H1 (cell line): Measurements from ENCODE around the gene CSTF3. TPM values are rescaled to one million over a fixed set of nuclear protein-coding genes. Genes with fewer than 3 reads are reported as not detected.

Source experiments
- CTCF ChIA-PET: fragments of 300-600 bp; sonication (Branson Sonifier 250); formaldehyde crosslinking; loops from one replicate; lab custom pipeline; 2021; ENCODE audit not compliant: partially characterized antibody; lab: Charles Lee
- POLR2A ChIA-PET: fragments of 300-600 bp; sonication (Branson Sonifier 250); formaldehyde crosslinking; loops from one replicate; lab custom pipeline; 2021; ENCODE audit warnings: inconsistent platforms; ENCODE audit not compliant: partially characterized antibody; lab: Charles Lee
- DNase-seq, 2 experiments: peaks; one replicate each; pipeline versions ENCODE4 v3.0.0 to v3.0.0-alpha.2; 2010 to 2022; ENCODE audit warnings: low spot score in 2 of 2, low read depth in 1 of 2, mixed read lengths in 1 of 2
- FAIRE-seq: peaks from 2 replicates; lab custom pipeline; 2011; peaks lifted over from hg19 to GRCh38; lab: Jason Lieb, UNC
- H2AFZ ChIP-seq: 2 replicates; pipeline ENCODE4 v1.8.1; 2012; ENCODE audit warnings: low read length, inconsistent platforms
- H2AK5ac ChIP-seq: 2 replicates; pipeline ENCODE4 v1.6.1; 2013; ENCODE audit warnings: low read depth, low read length
- H2BK120ac ChIP-seq: replicated peaks from 2 replicates; pipeline ENCODE3; 2013; ENCODE audit warnings: low read depth, low read length, inconsistent platforms
- H2BK12ac ChIP-seq: 2 replicates; pipeline ENCODE4 v1.6.1; 2013; ENCODE audit warnings: low read depth, low read length
- H2BK15ac ChIP-seq: 2 replicates; pipeline ENCODE4 v1.6.1; 2013; ENCODE audit warnings: low read length
- H2BK20ac ChIP-seq: 2 replicates; pipeline ENCODE4 v1.6.1; 2013; ENCODE audit warnings: low read length
- H2BK5ac ChIP-seq: 2 replicates; pipeline ENCODE4 v1.6.1; 2013; ENCODE audit warnings: low read depth, low read length
- H3K14ac ChIP-seq: 2 replicates; pipeline ENCODE4 v1.6.1; 2013; ENCODE audit warnings: inconsistent platforms; ENCODE audit not compliant: insufficient read length
- H3K18ac ChIP-seq: 2 replicates; pipeline ENCODE4 v1.6.1; 2013; ENCODE audit warnings: low read length; ENCODE audit errors: extremely low read depth
- H3K23ac ChIP-seq: 2 replicates; pipeline ENCODE4 v1.6.1; 2013; ENCODE audit warnings: inconsistent platforms; ENCODE audit not compliant: insufficient read length
- H3K23me2 ChIP-seq: 2 replicates; pipeline ENCODE4 v1.6.1; 2013; ENCODE audit warnings: low read depth, low read length
- H3K27ac ChIP-seq: 2 replicates; pipeline ENCODE4 v1.6.1; 2011; ENCODE audit warnings: low read depth, low read length, inconsistent platforms
- H3K27me3 ChIP-seq, 4 experiments: replicated peaks in 1 of 4; 1 replicate in 1 of 4; 2 replicates in 3 of 4; pipeline versions ENCODE4 v1.6.1 to v1.8.1; 2011 to 2013; ENCODE audit warnings: low read length in 3 of 4, mild to moderate bottlenecking in 3 of 4, inconsistent platforms in 2 of 4, mixed read lengths in 2 of 4, moderate library complexity in 1 of 4; ENCODE audit not compliant: control insufficient read depth in 3 of 4, insufficient read depth in 3 of 4; ENCODE audit errors: extremely low read depth in 1 of 4
- H3K36me3 ChIP-seq, 4 experiments: 2 replicates each; pipeline versions ENCODE4 v1.6.1 to v1.8.1; 2011 to 2013; ENCODE audit warnings: mild to moderate bottlenecking in 4 of 4, low read length in 3 of 4, moderate library complexity in 2 of 4, control low read depth in 1 of 4, inconsistent platforms in 1 of 4; ENCODE audit not compliant: insufficient read depth in 4 of 4, control insufficient read depth in 2 of 4
- H3K4ac ChIP-seq: replicated peaks from 2 replicates; pipeline ENCODE3; 2013; ENCODE audit warnings: low read length, low read depth, mixed read lengths, inconsistent platforms; ENCODE audit not compliant: insufficient read length
- H3K4me1 ChIP-seq, 4 experiments: replicated peaks in 1 of 4; 1 replicate in 1 of 4; 2 replicates in 3 of 4; pipeline versions ENCODE4 v1.6.1 to v1.8.1; 2011 to 2013; ENCODE audit warnings: low read length in 3 of 4, inconsistent platforms in 2 of 4, mixed read lengths in 1 of 4; ENCODE audit not compliant: insufficient read depth in 4 of 4, control insufficient read depth in 3 of 4
- H3K4me2 ChIP-seq, 2 experiments: 2 replicates each; pipeline versions ENCODE4 v1.6.1 to v1.8.1; 2011 to 2013; ENCODE audit warnings: low read depth in 2 of 2, low read length in 2 of 2, control low read depth in 1 of 2, inconsistent platforms in 1 of 2, mild to moderate bottlenecking in 1 of 2; ENCODE audit not compliant: insufficient read depth in 1 of 2
- H3K4me3 ChIP-seq, 4 experiments: fragments of 200-600, 300-600 bp in 1 of 4; sonication (generic), shearing (Covaris generic), sonication (Bioruptor Twin) in 1 of 4; 2 replicates each; pipeline versions ENCODE4 v1.5.1 to v1.8.1; 2011 to 2016; ENCODE audit warnings: low read length in 4 of 4, low read depth in 3 of 4, control low read depth in 2 of 4, inconsistent platforms in 2 of 4, mild to moderate bottlenecking in 2 of 4, mixed read lengths in 1 of 4, moderate library complexity in 1 of 4; ENCODE audit not compliant: insufficient read depth in 2 of 4; ENCODE audit errors: extremely low read depth in 1 of 4
- H3K56ac ChIP-seq: replicated peaks from 2 replicates; pipeline ENCODE3; 2013; ENCODE audit warnings: low read depth, mild to moderate bottlenecking, mixed read lengths, low read length, inconsistent platforms; ENCODE audit not compliant: insufficient read length
- H3K79me1 ChIP-seq: 2 replicates; pipeline ENCODE4 v1.6.1; 2013; ENCODE audit warnings: low read depth, low read length, control low read depth
- H3K79me2 ChIP-seq, 2 experiments: 2 replicates each; pipeline versions ENCODE4 v1.6.1 to v1.8.1; 2012 to 2013; ENCODE audit warnings: low read length in 2 of 2, mild to moderate bottlenecking in 2 of 2, inconsistent platforms in 1 of 2; ENCODE audit not compliant: insufficient read depth in 2 of 2, control insufficient read depth in 1 of 2
- H3K9ac ChIP-seq, 4 experiments: replicated peaks in 1 of 4; 1 replicate in 1 of 4; 2 replicates in 3 of 4; pipeline versions ENCODE4 v1.6.1 to v1.8.1; 2011 to 2013; ENCODE audit warnings: low read depth in 3 of 4, low read length in 3 of 4, control low read depth in 2 of 4, mild to moderate bottlenecking in 2 of 4, moderate library complexity in 2 of 4, inconsistent platforms in 1 of 4; ENCODE audit errors: extremely low read depth in 1 of 4
- H3K9me3 ChIP-seq, 2 experiments: 2 replicates each; pipeline versions ENCODE4 v1.6.1 to v1.8.1; 2012 to 2013; ENCODE audit warnings: mild to moderate bottlenecking in 2 of 2, moderate library complexity in 2 of 2, control low read depth in 1 of 2, inconsistent platforms in 1 of 2, low read depth in 1 of 2, low read length in 1 of 2, mixed read lengths in 1 of 2; ENCODE audit not compliant: insufficient read depth in 2 of 2
- H4K20me1 ChIP-seq, 2 experiments: replicated peaks in 1 of 2; 2 replicates each; pipeline versions ENCODE3 to v1.8.1; 2011 to 2013; ENCODE audit warnings: inconsistent platforms in 2 of 2, low read length in 2 of 2, mild to moderate bottlenecking in 1 of 2; ENCODE audit not compliant: insufficient read depth in 2 of 2, control insufficient read depth in 1 of 2
- H4K5ac ChIP-seq: 2 replicates; pipeline ENCODE4 v1.6.1; 2013; ENCODE audit warnings: low read length, low read depth, mixed read lengths, inconsistent platforms; ENCODE audit not compliant: insufficient read length
- H4K8ac ChIP-seq: 2 replicates; pipeline ENCODE4 v1.8.0; 2013; ENCODE audit warnings: mild to moderate bottlenecking, moderate library complexity, low read length, inconsistent platforms; ENCODE audit not compliant: insufficient read depth; ENCODE audit errors: extremely low read depth
- H4K91ac ChIP-seq: replicated peaks from 2 replicates; pipeline ENCODE3; 2013; ENCODE audit warnings: low read length, mixed read lengths, inconsistent platforms; ENCODE audit not compliant: insufficient read length
- GTF2F1 ChIP-seq: IDR thresholded peaks from 2 replicates; pipeline ENCODE4 v1.6.1; 2012; ENCODE audit warnings: low read depth, low read length, improper control_type of control experiment, borderline replicate concordance
- KDM5A ChIP-seq: fragments of 200-600 bp; IDR thresholded peaks from 2 replicates; pipeline ENCODE4 v1.7.1; 2012; ENCODE audit warnings: mild to moderate bottlenecking, low read length, inconsistent platforms, mixed read lengths
- TEAD4 ChIP-seq: IDR thresholded peaks from 2 replicates; pipeline ENCODE4 v1.6.1; 2012; ENCODE audit warnings: low read depth, low read length, inconsistent platforms, mixed read lengths
- WGBS, 2 experiments: shearing (Covaris generic) in 1 of 2; methylation state at CpG; one replicate each; pipeline versions ENCODE4 v1.1.6 to v1.1.7; 2013 to 2015; ENCODE audit warnings: low lambda C conversion rate in 2 of 2, mixed read lengths in 2 of 2, inconsistent platforms in 1 of 2, low coverage in 1 of 2, missing lambda C conversion rate in 1 of 2; ENCODE audit not compliant: insufficient replicate concordance in 2 of 2, insufficient coverage in 1 of 2, insufficient read length in 1 of 2; ENCODE audit errors: extremely low coverage in 1 of 2, missing lambda C conversion rate in 1 of 2; 5-methylcytosine and 5-hydroxymethylcytosine counted together
- polyA plus RNA-seq, 7 experiments: library from polyadenylated mRNA; depleted of rRNA in 3 of 7; stranded (reverse) in 5 of 7; unstranded in 2 of 7; fragments of >200 nt in 5 of 7; fragments of 200-250 nt in 2 of 7; gene quantifications; 1 replicate in 5 of 7; 2 replicates in 1 of 7; 4 replicates in 1 of 7; pipeline versions ENCODE4 v1.2.1 to v1.2.3, GENCODE V29; 2011 to 2013; ENCODE audit warnings: missing spikeins in 2 of 7, mixed read lengths in 2 of 7
- total RNA-seq: library from RNA; stranded (reverse); fragmentation: NEBNext Ultra II Directional; extraction: Animal tissue kit (Norgen Biotek cat#: 25700); gene quantifications from 2 replicates; pipeline ENCODE4 v1.2.1, GENCODE V29; 2021

The CSTF3 gene
- total and polyA plus RNA-seq, 2 of the 8 experiments (the other 6 are each of a cell fraction or from before 2014, with no cell fraction given): 22.3 to 54.7 TPM

DNA sequence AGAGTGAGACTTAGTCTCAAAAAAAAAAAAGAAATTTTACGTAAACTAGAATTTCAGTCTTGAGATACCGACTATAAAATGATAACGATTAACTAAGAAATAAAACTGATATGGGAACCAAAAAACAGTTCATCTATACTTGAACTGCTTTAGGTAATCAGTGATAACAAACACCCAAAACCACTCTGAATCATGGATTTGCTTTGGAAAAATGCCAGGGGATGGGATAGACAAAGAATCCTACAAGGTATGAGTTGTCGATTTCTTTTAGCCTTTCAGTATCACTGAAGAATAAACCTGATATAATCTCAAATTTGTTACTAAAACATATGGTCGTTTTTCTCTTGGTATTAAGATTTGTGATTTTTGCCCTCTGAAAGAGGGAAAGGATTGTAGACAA lies 13.7 kb downstream of the CSTF3 start:
- TF ChIP-seq GTF2F1: no peak
- TF ChIP-seq TEAD4: no peak
- no peak for TF ChIP-seq KDM5A
- no peak overlapping the region for H3K14ac ChIP-seq
- H4K5ac ChIP-seq: no peak overlapping the region
- DNase-seq: no peak
- H3K4me3 ChIP-seq: no peak overlapping the region
- H3K23me2 ChIP-seq: no peaks in the 10 kb centered on the region
- H2AFZ ChIP-seq: no peak overlapping the region
- ChIA-PET CTCF (interaction anchor here (1.2 to 2.9 kb wide), 2 partner anchors 11 to 158 kb away, joined by 3 to 12 read pairs; no protein-coding TSS in a partner anchor), POLR2A (interaction anchor here (1.3 to 6.2 kb wide), 4 partner anchors 13 to 31 kb away, joined by 3 to 46 read pairs (median 19); partner anchors contain the start of gene CSTF3)
- H3K36me3 ChIP-seq: peaks cover 0 to 14% (median 0%) of the 10 kb centered on the region in 4 experiments; a peak in 1 of 8 replicates
- H2BK5ac ChIP-seq: no peak overlapping the region
- H3K79me1 ChIP-seq: no peaks in the 10 kb centered on the region
- H2BK20ac ChIP-seq: no peak overlapping the region
- H2BK120ac ChIP-seq: no peak overlapping the region
- no peak overlapping the region for H4K91ac ChIP-seq
- no peak overlapping the region for H2AK5ac ChIP-seq
- no peaks in the 10 kb centered on the region for H3K9me3 ChIP-seq
- H3K4me2 ChIP-seq: no peak overlapping the region
- H3K27ac ChIP-seq: no peak overlapping the region
- H4K20me1 ChIP-seq: peaks cover 27 to 28% of the 10 kb centered on the region in 2 experiments
- no peak overlapping the region for H3K4ac ChIP-seq
- FAIRE-seq: no peak
- no peak overlapping the region for H3K23ac ChIP-seq
- no peak overlapping the region for H2BK15ac ChIP-seq
- H2BK12ac ChIP-seq: no peak overlapping the region
- H3K56ac ChIP-seq: no peak overlapping the region
- no peak overlapping the region for H3K18ac ChIP-seq
- no peak overlapping the region for H4K8ac ChIP-seq
- WGBS, 2 experiments: 88% methylated on average over 5 of the region's 5 CpGs; no CpG with 5 or more reads in 1 of the 2 experiments
- no peaks in the 10 kb centered on the region for H3K27me3 ChIP-seq
- H3K4me1 ChIP-seq: peaks cover 0 to 4% (median 2%) of the 10 kb centered on the region in 4 experiments; a peak in 2 of 7 replicates
- H3K79me2 ChIP-seq: peaks cover 45 to 100% of the 10 kb centered on the region in 2 experiments
- no peak overlapping the region for H3K9ac ChIP-seq
